ENCODE data around the gene ADAM21.
"Not testable (repeated sequence)": the region's sequence is repeated elsewhere in the genome, so short reads cannot be mapped to it uniquely, and the experiment has no call there.

Gene ADAM21

DNA sequence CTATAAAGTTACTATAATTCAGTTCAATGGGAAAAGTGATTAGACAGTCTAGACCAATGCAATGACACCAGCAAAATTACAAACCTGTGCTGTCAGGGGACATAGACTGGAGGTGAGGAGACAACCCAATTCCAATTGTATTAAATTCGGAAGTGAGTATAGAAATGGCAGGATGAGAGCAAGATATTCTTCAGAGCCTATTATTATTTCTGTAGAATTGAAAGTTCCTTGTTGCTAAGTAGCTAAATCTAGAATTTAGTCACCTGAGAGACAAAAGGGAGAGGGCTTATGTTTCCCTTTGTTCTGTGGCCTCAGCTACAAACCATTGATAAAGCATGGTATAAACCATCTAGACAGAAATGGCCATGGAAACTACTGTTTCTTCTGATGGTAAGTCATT is at the start of gene ADAM21:
Gene ADAM21, plus strand, starts transcription at position 301 of the 400 bp plus-strand sequence. CDS start 5,326 bp downstream, outside the sequence.
- TF ChIP-seq, protein P1, sequence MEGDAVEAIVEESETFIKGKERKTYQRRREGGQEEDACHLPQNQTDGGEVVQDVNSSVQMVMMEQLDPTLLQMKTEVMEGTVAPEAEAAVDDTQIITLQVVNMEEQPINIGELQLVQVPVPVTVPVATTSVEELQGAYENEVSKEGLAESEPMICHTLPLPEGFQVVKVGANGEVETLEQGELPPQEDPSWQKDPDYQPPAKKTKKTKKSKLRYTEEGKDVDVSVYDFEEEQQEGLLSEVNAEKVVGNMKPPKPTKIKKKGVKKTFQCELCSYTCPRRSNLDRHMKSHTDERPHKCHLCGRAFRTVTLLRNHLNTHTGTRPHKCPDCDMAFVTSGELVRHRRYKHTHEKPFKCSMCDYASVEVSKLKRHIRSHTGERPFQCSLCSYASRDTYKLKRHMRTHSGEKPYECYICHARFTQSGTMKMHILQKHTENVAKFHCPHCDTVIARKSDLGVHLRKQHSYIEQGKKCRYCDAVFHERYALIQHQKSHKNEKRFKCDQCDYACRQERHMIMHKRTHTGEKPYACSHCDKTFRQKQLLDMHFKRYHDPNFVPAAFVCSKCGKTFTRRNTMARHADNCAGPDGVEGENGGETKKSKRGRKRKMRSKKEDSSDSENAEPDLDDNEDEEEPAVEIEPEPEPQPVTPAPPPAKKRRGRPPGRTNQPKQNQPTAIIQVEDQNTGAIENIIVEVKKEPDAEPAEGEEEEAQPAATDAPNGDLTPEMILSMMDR (IDR thresholded peaks at IDR 0.05; ENCODE audit: insufficient read depth, low read depth, low read length, missing control alignments), result no peak
- no peak within 1 kb of the TSS for H3K4me3 ChIP-seq (ENCODE audit: low read depth, low read length)
- DNase-seq (ENCODE audit: low read depth), result no peak

DNA sequence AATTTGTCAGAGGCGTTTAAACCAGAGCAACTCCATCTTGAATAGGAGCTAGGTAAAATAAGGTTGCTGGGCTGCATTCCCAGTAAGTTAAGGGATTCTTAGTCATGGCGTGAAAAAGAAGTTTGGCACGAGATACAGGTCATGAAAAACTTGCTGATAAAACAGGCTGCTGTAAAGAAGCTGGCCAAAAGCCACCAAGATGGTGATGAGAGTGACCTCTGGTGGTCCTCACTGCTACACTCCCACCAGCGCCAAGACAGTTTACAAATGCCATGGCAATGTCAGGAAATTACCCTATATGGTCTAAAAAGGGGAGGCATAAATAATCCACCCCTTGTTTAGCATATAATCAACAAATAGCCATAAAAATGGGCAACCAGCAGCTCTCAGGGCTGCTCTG is 48.6 kb upstream of the ADAM21 start:
- not testable (repeated sequence) for DNase-seq (ENCODE audit: low read depth); H3K4me3 ChIP-seq (ENCODE audit: low read depth, low read length)

GRCh38 chr14:70406216-70406615 is 45.8 kb upstream of the ADAM21 start:
- DNase-seq (ENCODE audit: low read depth); H3K4me3 ChIP-seq (ENCODE audit: low read depth, low read length): not testable (repeated sequence)

- no peak overlapping the region for H3K4me3 ChIP-seq (ENCODE audit: low read depth, low read length)
- TF ChIP-seq, protein P1 (IDR thresholded peaks at IDR 0.05; ENCODE audit: insufficient read depth, low read depth, low read length, missing control alignments), result no peak
- DNase-seq (ENCODE audit: low read depth), result no peak
These were observed 44.4 kb upstream of the ADAM21 start for GRCh38 chr14:70407621-70408020.

- TF ChIP-seq, protein P1 (IDR thresholded peaks at IDR 0.05; ENCODE audit: insufficient read depth, low read depth, low read length, missing control alignments), result no peak
- H3K4me3 ChIP-seq (ENCODE audit: low read depth, low read length), result peak overlapping the region; percentile 98
- no peak for DNase-seq (ENCODE audit: low read depth)
These were observed 36.2 kb upstream of the ADAM21 start for GRCh38 chr14:70415788-70416187.

DNA sequence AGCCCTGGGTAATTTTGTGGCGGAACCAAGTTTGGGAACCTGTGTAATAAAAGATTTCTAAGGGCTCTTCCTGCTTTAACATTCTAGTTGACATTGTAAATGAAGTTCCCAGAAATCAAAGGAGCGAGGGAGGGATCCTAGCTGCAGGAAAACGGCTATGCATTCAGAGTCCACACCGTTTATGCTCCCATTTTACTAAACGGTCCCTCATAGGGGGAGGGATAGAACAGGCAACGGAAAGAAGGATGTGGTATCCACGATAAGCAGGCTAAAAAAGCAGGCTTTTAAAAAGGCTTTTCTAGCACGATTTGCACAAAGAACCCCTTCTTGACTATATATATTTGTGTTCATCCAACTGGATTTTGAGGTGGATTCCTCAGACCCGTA is 35.6 kb upstream of the ADAM21 start:
- TF ChIP-seq, protein P1 (IDR thresholded peaks at IDR 0.05; ENCODE audit: insufficient read depth, low read depth, low read length, missing control alignments), result no peak
- peak overlapping the region; percentile 98 for H3K4me3 ChIP-seq (ENCODE audit: low read depth, low read length)
- DNase-seq (ENCODE audit: low read depth), result no peak

- TF ChIP-seq, protein P1 (IDR thresholded peaks at IDR 0.05; ENCODE audit: insufficient read depth, low read depth, low read length, missing control alignments), result no peak
- H3K4me3 ChIP-seq (ENCODE audit: low read depth, low read length), result peak within 1 kb of the TSS; percentile 98
- DNase-seq (ENCODE audit: low read depth), result peak; percentile 72
These were observed 35.1 kb upstream of the ADAM21 start, which contains the start of gene SYNJ2BP for GRCh38 chr14:70416725-70417349. SYNJ2BP (minus strand) TSS chr14:70417090; CDS start chr14:70416963, 127 bp downstream.

DNA sequence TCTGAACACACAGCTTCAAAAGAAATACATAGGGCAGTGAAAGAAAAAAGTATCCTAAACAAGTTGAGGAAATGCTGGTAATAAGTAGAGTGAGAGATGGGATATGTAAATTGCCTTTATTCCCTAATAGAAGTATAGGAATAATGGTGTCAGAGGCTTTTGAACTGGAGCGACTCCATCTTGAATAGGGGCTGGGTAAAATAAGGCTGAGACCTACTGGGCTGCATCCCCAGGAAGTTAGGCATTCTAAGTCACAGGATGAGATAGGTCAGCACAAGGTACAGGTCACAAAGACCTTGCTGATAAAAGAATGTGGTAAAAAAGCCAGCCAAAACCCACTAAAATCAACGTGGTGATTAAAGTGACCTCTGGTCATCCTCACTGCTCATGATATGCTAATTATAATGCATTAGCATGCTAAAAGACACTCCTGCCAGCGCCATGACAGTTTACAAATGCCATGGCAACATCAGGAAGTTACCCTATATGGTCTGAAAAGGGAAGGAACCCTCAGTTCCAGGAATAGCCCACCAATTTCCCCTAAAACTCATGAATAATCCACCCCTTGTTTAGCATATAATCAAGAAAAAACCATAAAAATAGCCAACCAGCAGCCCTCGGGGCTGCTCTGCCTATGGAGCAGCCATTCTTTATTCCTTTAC is 32.6 kb upstream of the ADAM21 start:
- not testable (repeated sequence) for H3K4me3 ChIP-seq (ENCODE audit: low read depth, low read length); DNase-seq (ENCODE audit: low read depth)
